GM18867 (cell line): ENCODE results near the gene CREB3.

Experiments used
- ATAC-seq: cut with Tn5 transposase; IDR thresholded peaks from one replicate; pipeline ENCODE4 v1.9.1; 2021; ENCODE audit warnings: mild to moderate bottlenecking, moderate library complexity; ENCODE audit not compliant: unreplicated experiment

Gene CREB3

DNA sequence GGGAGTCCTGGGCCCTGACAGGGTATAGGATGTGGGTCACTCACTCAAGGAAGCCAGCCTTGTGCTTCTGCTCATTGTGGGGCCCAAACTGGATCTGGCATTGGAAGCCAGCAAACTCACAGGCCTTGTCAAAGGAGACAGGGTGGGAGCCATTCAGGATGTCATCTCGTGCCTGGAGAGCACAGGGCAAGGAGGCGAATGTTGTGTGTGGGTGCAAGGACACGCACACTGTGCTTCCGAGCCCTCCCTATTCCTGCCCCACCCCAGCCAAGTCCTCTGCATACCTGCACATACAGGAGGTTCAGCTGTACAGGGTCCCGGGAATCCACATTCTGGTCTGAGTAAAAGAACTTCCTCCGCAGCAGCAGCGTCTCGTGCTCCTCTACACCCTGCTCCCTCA is 8.6 kb upstream of the CREB3 start:
- ATAC-seq, result no peak

DNA sequence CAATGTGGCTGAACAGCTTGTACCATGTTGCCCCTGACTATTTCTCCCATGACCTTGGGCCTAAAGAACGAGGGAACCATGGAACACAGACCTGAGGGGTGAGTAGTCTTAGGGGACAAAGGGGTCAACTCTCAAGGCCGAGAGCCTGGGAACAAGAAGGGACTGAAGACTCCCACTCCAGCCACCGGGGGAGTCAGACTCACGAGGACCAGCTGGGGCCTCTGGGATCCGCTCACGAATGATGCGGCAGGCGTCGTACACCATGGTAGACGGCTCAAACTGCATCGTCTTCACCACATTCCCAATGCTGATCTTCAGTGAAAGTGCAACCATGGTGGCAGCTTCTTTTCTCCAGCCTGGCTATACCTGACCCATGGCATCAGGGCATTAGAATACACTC is 7.1 kb upstream of the CREB3 start:
- ATAC-seq, result no peak

DNA sequence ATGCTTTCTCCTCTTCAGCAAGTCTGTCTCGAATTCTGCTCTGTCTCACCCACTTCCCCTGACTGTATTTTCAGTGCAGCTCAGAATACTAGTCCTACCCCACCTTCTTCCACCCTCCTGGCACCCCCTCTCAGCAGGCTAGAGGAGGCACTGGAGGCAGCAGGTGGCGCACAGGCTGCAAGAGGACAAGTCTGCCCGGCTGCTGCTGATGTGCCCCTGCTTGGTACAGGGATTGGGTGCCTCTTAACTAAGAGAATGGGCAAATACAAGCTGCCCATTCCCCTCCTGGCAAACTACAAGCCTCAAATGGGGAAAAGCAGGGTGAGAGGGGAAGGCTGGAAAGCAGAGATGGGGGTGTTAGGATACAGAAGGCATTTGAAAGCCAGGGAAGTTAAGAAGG is 5.5 kb upstream of the CREB3 start:
- ATAC-seq, result no peak

DNA sequence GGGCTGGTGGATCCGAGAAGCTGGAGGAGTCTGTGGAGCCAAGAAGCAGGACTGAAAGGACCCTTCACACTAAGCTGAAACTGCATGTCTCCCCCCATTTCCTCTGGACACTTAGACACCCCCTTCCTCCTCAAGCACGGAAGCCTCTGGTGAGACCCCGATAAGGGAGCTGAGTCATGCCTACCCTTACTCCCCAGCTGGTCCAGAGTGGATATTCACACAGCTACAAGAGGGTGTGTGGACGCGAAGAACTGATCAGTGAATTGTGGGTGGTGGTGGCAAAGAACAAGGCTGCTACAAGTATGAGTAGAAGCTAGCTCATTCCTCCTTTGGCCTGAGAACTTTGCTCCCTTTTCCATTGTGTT is 4.8 kb upstream of the CREB3 start:
- ATAC-seq, result no peak

DNA sequence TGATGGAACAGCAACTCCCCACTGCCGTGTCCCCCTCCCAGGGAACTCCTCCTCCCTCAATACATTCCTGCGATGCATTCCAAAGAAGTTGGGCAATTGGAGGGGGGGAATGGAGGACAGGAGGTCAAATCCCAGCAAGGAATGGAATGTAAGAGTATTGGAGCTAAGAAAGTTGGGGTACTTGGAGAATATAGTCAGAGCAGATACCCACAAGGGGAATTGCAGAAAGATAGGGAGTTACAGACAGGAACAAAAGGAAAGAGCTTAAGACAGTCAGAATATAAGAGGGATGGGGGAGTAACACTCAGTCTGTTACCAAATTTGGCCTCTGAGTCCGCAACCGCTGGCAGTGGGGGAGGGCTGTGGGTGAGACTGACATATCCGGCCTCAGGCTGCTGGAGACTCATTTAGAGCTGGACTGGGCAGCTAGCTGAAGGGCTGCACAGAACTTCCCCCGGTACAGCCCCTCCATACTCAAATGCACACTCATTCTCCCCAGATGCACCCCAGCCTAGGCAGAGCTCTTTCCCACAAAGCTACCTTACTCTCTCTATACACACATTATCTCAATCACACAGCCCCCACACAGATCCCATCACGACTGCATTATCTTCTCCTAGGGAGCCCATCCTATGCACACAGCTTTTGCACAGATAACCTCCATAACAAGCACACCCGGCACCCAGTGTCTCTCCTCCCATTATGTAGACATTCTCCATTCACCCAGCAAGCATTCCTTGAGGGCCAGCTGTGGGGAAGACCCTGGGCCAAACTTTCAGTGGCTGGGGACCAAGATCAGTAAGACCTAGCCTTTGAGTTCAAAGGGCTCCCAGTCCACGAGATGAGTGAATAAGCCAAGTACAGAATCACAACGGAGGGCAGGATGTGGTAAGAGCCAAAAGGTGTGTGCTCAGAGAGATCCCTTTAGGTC is 4.2 kb upstream of the CREB3 start:
- no peak for ATAC-seq

DNA sequence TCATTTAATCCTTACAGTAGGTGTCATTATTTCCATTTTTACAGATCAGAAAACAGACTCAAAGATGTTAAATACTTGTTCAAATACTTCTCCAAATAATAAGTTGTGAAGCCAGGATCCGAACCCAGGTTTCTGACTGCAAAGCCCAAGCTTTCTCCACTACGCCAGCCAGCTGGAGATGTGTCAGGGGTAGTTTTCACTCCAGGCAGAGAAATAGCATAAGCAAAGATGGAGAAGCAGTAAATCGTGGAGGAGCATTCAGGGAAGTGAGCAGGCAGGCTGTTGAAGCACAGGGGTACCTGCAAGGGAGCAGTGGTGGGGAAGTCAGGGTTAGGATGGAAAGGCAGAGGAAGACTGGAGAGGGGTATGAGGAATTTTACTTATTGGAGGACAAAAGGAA is 3.4 kb upstream of the CREB3 start:
- no peak for ATAC-seq

DNA sequence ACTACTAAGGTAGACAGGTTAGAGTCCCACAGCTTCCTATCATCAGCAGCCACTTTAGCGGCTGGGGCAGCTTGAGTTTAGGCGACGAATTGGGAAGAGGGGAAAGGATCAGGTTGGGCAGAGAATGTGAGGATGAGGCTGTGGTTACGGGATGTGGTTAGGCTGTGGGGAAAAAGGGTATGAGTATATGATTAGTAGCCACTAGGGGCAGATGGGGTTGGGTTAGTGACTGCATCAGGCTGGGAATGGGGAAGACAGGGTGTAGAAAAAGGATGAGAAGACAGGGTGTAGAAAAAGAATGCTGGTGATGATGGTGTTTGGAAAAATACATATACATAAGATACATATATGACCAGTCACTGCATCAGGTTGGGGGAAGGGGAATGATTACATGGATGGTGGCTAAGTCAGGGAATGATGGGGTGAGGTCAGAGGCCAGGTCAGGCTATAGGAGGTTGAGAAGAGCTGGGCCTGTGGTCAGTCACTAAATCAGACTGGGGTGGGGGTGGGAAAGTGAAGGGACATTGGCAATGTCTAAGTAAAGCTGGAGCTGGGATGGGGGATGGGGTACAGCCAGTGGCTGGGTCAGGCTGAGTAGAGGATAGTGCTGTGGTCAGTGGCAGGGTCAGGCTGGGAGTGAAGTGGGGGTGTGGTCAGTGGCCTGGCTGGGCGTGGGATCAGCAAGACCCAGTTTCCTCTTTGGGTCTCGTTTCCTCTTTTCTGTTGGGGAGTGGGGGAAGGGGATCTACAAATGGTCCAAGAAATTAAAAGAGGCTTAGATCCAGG is 2.6 kb upstream of the CREB3 start:
- no peak for ATAC-seq

DNA sequence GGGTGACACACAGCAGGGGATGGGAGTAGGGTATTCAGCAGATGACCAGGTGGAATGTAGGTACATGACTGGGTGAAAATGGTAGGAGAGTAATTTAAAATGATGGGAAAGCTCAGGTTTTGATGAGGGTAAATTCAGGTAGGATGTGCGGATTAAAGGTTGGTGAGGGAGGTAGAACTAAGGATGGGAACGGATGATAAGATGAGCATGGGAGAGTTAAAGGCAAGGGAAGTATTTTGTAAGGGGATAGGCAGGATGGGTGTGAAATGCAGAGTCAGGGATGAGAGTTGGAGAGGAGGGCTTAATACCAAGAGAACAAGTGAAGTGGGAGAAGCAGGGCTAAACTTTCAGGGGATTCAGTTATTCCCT is 2.0 kb upstream of the CREB3 start:
- no peak for ATAC-seq

DNA sequence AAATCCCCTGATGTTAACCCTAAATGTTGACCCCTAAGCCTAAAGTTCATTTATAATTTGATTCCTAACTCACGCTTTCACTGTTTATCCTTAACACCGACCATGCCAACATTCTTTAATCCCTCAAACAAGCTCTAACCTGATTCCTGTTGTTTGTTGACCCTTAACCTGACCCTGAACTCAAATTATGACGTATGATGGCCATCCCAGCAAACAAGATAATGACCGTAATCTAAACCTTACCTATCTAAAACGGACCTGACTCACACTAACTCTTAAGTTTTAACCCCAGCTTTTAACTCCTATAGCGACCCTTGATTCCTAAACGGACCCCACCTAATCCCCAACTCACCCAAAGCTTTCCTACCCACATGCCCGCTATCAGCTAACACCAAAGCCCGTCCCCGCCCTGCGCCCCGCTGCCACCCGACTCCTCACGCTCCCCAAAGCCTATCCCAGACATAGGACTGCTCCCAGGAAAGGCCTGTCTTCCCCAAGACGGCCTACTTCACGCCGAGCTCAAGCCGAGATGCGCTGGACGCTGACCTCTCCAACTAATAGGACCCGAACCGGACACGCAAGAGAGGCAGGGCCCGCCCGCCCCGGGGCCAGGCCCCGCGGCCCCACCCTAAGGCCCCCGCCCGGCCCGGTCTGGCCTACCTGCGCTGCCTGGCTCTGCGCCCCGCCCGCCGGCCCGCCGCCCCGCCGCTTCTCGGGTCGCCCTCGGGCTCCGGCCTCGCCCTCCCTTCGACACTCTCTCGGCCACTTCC is 866 bp upstream of the CREB3 start:
- ATAC-seq, result no peak

DNA sequence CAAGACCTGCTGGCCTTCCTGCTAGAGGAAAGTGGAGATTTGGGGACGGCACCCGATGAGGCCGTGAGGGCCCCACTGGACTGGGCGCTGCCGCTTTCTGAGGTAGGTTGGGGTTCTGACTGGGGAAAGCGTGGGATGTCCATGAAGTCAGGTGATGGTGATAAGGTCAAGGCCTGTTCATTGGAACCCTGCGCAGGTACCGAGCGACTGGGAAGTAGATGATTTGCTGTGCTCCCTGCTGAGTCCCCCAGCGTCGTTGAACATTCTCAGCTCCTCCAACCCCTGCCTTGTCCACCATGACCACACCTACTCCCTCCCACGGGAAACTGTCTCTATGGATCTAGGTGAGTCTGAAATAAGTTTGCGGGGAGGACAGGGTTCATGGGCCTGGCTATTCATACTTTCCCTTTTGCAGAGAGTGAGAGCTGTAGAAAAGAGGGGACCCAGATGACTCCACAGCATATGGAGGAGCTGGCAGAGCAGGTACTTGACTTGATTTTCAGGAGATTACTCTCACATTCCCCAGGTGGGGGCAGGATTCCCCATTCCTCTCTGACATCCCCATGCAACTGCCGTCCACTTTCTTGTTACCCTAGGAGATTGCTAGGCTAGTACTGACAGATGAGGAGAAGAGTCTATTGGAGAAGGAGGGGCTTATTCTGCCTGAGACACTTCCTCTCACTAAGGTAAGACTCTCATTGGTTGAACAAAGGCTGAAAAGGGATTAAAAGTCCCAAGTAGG is 505 bp downstream of the CREB3 start:
- ATAC-seq, result peak; percentile 3

DNA sequence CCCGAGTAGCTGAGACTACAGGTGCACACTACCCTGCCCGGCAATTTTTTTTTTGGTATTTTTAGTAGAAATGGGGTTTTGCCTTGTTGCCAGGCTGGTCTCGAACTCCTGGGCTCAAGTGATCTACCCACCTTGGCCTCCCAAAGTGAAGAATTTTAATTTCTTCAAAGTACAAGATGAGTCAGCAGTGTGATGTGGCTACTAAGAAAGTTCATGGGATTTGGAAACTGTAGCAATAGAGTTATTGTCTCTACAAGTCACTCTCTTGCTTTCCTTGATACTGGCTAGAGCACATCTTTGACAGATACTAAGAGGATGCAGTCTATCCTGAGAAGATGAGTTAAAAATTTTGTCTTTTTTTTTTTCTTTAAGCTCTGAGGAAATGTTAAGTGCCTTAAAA is 1.6 kb downstream of the CREB3 start:
- ATAC-seq, result no peak

DNA sequence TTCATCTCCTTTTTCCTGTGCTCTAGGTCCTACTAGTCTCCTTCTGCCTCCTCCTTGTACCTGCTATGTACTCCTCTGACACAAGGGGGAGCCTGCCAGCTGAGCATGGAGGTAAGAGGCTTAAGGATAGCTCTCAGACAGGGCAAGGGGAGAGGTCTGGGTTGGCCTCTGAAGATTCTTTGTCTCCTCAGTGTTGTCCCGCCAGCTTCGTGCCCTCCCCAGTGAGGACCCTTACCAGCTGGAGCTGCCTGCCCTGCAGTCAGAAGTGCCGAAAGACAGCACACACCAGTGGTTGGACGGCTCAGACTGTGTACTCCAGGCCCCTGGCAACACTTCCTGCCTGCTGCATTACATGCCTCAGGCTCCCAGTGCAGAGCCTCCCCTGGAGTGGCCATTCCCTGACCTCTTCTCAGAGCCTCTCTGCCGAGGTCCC is 3.8 kb downstream of the CREB3 start:
- no peak for ATAC-seq

DNA sequence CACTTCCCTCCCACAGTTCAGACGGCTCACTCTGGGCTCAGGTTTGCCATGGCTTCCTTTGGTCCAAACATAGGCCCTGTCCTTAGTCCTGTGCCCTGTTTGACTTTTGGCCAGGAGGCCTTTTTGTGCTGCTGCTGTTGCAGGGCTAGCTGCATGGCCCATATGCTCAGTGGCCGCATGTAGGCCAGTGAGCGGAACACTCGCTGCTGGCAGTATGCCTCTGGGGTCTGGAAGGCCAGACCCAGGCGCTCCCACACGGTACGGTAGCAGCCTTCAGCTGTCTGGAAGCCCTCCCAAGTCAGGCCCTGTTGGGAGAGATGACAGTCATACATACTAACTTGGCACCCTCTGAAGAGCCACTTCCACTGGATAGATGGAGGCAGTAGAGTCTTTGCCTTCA is 4.7 kb downstream of the CREB3 start:
- no peak for ATAC-seq

DNA sequence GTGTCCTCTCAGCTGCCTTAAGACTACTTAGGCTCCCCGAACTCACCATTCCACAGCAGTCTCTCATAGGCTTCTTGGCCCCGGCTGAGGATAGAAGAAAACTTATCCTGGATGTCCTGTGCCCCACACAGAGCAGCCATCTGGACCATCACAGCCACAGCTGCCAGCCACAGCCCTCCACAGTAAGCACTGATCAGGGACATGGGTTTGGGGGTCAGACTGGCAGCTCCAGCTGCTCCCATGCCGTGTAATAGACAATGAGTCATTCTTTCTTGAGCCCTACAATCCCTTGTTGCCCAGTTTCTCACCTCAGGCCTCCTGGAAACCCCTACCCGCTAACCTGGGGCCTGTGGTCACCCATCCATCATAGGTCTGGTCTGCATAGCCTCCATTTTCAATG is 5.7 kb downstream of the CREB3 start:
- ATAC-seq, result no peak

DNA sequence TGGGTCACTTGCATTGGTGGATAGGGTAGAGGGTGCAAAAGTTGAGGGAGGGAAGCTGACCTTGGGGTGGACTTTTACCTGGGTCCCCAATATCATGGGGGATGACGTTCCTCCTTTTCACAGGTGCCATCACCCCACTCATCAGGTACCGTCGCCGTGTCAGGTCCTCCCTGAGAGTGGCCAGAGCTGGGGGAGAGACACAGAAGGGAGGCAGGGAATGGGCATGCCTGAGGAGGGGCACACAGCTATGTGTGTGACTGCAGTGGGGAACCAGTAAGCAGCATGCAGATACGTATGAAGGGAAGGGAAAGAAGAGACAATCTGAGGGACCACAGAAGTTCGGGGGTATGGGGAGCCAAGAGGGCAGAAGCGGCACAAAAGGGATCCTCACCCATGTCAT is 6.5 kb downstream of the CREB3 start:
- no peak for ATAC-seq

DNA sequence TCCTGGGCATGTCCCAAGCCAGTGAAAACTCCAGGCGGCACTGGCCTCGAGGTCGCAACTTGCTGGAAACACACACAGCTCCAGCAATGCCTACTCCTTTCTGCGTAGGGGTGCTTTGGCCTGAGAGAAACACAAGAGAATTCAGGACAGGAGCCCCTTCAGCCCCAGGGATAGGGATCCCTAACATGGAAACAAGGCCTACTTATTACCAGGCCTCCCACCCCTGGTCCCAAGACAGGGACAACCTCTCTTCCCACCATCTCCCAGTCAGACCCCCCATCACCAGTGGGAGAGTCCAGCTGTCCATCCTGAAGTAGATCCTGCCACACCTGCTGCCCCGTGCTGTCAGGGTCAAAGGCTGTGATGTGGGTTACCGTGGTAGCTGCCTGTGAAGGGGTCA is 7.8 kb downstream of the CREB3 start:
- ATAC-seq, result no peak

DNA sequence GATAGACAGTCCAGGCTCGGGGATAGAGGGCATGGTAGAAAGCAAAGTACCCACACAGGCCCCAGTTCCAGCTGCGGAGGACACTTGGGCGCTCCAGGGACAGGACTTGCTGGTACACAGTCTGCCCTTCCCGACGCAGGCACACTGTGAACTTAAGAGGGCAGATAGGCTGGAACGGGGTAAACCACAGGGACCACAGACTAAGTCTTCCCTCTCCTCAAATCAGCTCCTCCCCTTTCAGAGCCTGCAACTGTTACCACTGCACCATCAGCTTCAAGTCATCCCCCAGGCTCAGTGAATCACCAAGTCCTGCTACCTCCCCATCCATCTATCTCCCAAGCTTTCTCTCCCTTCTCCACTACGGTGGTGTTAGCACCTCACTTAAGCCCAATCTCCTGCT is 9.3 kb downstream of the CREB3 start:
- no peak for ATAC-seq

DNA sequence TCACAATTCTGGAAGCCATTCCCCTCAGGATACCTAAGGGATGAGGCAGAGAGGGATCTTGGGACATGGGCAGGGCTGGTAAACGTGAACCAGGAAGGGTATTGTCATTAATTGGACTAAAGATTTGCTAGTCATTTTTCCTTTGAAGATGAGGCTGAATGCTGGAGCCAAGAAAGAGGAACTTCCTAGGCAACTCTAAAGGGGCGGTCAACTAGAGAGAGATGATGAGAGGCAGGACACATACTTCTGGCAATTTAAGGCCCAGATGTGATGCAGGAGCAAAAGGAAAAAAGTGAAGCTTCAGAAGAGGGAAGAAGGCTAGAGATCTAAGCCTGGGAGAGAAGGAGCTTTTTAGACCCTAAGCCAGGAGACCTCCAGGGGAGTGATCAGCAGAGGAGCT is 11.0 kb downstream of the CREB3 start:
- no peak for ATAC-seq

DNA sequence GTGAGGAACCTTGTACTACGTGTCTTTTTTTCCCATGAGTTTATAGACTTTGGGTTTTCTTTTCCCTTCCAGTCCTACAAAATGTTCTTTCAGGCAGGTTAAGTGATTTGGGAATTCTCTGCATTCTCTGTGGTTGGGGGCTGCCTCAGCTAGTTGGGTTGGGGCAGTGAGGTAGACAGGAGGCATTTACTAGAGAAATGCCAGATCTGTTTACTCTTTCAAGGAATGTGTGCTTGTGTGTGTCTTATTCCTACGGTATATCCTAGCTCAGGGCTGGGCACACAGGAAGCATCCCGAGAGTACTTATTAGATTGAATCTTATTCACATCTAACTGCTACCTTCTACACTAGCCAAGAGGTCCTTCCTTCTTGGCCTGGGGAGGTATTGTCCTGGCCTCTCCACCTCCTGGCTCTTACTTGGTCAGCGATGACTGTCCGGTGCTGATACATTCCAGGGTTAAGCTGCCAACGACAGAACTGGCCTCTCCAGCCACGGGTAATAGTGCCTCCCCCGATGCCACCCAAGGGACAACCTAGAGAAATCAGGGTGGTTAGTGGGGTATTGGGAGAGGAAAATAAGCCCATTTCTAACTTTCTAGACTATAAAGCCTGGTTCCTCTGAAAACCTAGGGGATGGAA is 11.5 kb downstream of the CREB3 start:
- ATAC-seq, result no peak

DNA sequence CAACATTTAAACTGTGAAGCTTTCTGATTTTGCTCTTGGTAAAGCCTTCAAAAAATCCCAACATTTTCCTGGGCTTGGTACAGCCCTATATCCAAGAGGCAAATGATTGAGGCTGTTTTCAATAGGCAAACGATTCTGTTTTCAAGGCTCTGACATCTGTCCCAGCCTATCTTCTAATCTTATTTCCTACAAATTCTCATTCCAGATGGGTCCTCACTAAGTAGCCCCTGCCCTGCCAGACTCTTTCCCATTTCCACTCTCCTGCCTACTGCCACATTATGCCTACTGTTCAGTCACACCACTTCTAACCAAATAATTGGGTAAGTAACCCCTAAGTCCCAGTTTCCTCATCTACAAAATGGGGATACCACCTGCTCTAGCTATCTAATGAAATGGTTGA is 13.1 kb downstream of the CREB3 start:
- ATAC-seq, result no peak
